SK-N-MC (cell line): ENCODE results near the gene PC.

Source experiments
- DNase-seq: peaks from one replicate; pipeline ENCODE4 v3.0.0-alpha.2; 2011; ENCODE audit warnings: low read depth, low spot score
- H3K27ac ChIP-seq: fragments of 200-600 bp; sonication (generic); 2 replicates; pipeline ENCODE4 v1.5.1; 2016; ENCODE audit warnings: mixed run types
- H3K36me3 ChIP-seq: fragments of 200-600 bp; sonication (generic); 2 replicates; pipeline ENCODE4 v1.6.1; 2017; ENCODE audit warnings: antibody characterized with exemption, low read length, mixed read lengths; ENCODE audit not compliant: insufficient read depth
- H3K4me3 ChIP-seq: fragments of 200-600 bp; sonication (generic); 2 replicates; pipeline ENCODE4 v1.5.1; 2016
- H3K9ac ChIP-seq: fragments of 200-600 bp; sonication (generic); 2 replicates; pipeline ENCODE4 v1.8.0; 2017; ENCODE audit warnings: mixed run types, mixed read lengths; ENCODE audit not compliant: insufficient read length
- H3K9me3 ChIP-seq: fragments of 200-600 bp; sonication (generic); 2 replicates; pipeline ENCODE4 v1.6.1; 2017; ENCODE audit warnings: low read depth, mild to moderate bottlenecking, antibody characterized with exemption, low read length, moderate library complexity, mixed read lengths
- EZH2 ChIP-seq: fragments of 200-600 bp; sonication (generic); IDR thresholded peaks from one replicate; pipeline ENCODE4 v1.6.1; 2017; ENCODE audit warnings: antibody characterized with exemption
- FOXP2 ChIP-seq: optimal IDR thresholded peaks from 2 replicates; pipeline ENCODE3; 2011; ENCODE audit warnings: mild to moderate bottlenecking, moderate library complexity; ENCODE audit not compliant: insufficient read depth; ENCODE audit errors: extremely low read length, control extremely low read depth
- POLR2AphosphoS5 ChIP-seq: IDR thresholded peaks from 2 replicates; pipeline ENCODE4 v1.6.1; 2012; ENCODE audit warnings: mild to moderate bottlenecking, low read depth, low read length, borderline replicate concordance

Gene PC

GRCh38 chr11:66863428-66864125, 94.6 kb downstream of the PC start:
- Histone ChIP-seq H3K4me3 (no peak overlapping the region), H3K36me3 (no peaks in the 10 kb centered on the region; the same call in 1 of the 2 replicates), H3K9me3 (no peaks in the 10 kb centered on the region), H3K27ac (no peak overlapping the region), H3K9ac (no peak overlapping the region)
- TF ChIP-seq FOXP2 (no peak), POLR2AphosphoS5 (no peak), EZH2 (no peak)
- no peak for DNase-seq

GRCh38 chr11:66862559-66863037, 95.6 kb downstream of the PC start:
- no peaks in the 10 kb centered on the region for H3K9me3 ChIP-seq
- no peak overlapping the region for H3K9ac ChIP-seq
- no peak overlapping the region for H3K4me3 ChIP-seq
- H3K36me3 ChIP-seq, result no peaks in the 10 kb centered on the region; the same call in 1 of the 2 replicates
- TF ChIP-seq FOXP2, result no peak
- TF ChIP-seq EZH2, result no peak
- no peak for TF ChIP-seq POLR2AphosphoS5
- no peak for DNase-seq
- H3K27ac ChIP-seq, result no peak overlapping the region

- H3K4me3 ChIP-seq, result no peak overlapping the region
- no peaks in the 10 kb centered on the region; the same call in 1 of the 2 replicates for H3K36me3 ChIP-seq
- DNase-seq, result no peak
- H3K9me3 ChIP-seq, result no peaks in the 10 kb centered on the region
- no peak overlapping the region for H3K9ac ChIP-seq
- H3K27ac ChIP-seq, result no peak overlapping the region
- no peak for TF ChIP-seq FOXP2
- no peak for TF ChIP-seq EZH2
- no peak for TF ChIP-seq POLR2AphosphoS5
Measured at GRCh38 chr11:66861774-66862558, 96.2 kb downstream of the PC start.

GRCh38 chr11:66861038-66861773, 97.0 kb downstream of the PC start:
- Histone ChIP-seq H3K9me3 (no peaks in the 10 kb centered on the region), H3K9ac (no peak overlapping the region), H3K36me3 (no peaks in the 10 kb centered on the region; the same call in 1 of the 2 replicates), H3K27ac (no peak overlapping the region), H3K4me3 (no peak overlapping the region)
- TF ChIP-seq FOXP2, result no peak
- TF ChIP-seq POLR2AphosphoS5, result no peak
- TF ChIP-seq EZH2, result no peak
- no peak for DNase-seq

- no peak overlapping the region for H3K9ac ChIP-seq
- no peak overlapping the region for H3K27ac ChIP-seq
- no peak for DNase-seq
- H3K36me3 ChIP-seq, result no peaks in the 10 kb centered on the region; the same call in 1 of the 2 replicates
- no peak for TF ChIP-seq POLR2AphosphoS5
- TF ChIP-seq EZH2, result no peak
- TF ChIP-seq FOXP2, result no peak
- no peak overlapping the region for H3K4me3 ChIP-seq
- no peaks in the 10 kb centered on the region for H3K9me3 ChIP-seq
Measured at GRCh38 chr11:66860449-66860831, 97.7 kb downstream of the PC start.

- no peaks in the 10 kb centered on the region for H3K9me3 ChIP-seq
- no peak for DNase-seq
- H3K36me3 ChIP-seq, result no peaks in the 10 kb centered on the region; the same call in 1 of the 2 replicates
- no peak for TF ChIP-seq FOXP2
- no peak for TF ChIP-seq EZH2
- TF ChIP-seq POLR2AphosphoS5, result no peak
- no peak overlapping the region for H3K4me3 ChIP-seq
- no peak overlapping the region for H3K9ac ChIP-seq
- H3K27ac ChIP-seq, result no peak overlapping the region
Measured at GRCh38 chr11:66859686-66860448, 98.3 kb downstream of the PC start.

- no peak overlapping the region for H3K27ac ChIP-seq
- H3K9me3 ChIP-seq, result no peaks in the 10 kb centered on the region
- no peaks in the 10 kb centered on the region; the same call in 1 of the 2 replicates for H3K36me3 ChIP-seq
- TF ChIP-seq EZH2, result no peak
- TF ChIP-seq POLR2AphosphoS5, result no peak
- no peak for TF ChIP-seq FOXP2
- DNase-seq, result no peak
- H3K9ac ChIP-seq, result no peak overlapping the region
- H3K4me3 ChIP-seq, result no peak overlapping the region
Measured at GRCh38 chr11:66858939-66859685, 99.1 kb downstream of the PC start.
